ENCODE data around the gene UBE3A.
"Not testable (repeated sequence)": the region's sequence is repeated elsewhere in the genome, so short reads cannot be mapped to it uniquely, and the experiment has no call there.

UBE3A gene

DNA sequence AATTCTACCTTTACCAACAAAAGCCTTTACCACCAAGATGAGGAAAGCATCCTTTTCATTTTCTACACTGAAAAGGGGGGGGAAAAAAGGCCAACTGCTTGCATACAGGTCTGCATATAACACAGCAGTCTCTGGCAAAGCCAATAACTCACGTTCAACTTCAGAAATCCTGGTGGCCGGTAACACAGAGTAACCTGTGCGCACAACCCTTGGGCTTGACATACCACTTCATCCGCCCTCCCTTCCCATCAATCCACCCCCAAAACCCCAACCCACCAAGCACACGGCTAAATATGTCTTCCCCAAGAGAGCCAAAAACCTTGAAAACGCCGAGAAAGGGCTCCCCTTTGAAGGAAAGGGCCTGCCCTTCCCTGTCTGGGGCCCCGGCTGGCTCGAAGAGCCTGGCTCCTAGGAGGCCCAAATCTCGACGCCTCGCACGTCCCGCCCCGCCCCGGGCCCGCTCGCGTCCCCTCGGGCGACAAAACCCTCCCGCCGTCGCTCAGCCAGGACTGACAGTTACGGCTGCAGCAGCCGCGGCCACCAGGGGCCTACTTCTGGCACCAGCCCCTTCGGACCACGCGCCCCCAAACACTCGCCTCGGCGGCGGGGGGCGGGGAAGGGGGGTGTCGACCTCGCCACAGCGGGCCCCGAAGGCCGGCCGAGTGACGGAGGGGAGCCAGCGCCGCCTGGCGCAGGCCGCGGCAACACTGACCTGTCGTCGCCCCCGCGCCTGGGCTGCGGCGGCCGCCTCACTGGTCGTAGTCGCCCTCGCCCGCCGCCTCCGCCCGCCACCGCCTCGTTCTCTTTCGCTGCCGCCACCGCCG is 835 bp downstream of the UBE3A start:
- DNase-seq (ENCODE audit: low read depth) = no peak

GRCh38 chr15:25436707-25437106 is 2.1 kb downstream of the UBE3A start:
- no peak for DNase-seq (ENCODE audit: low read depth)

DNA sequence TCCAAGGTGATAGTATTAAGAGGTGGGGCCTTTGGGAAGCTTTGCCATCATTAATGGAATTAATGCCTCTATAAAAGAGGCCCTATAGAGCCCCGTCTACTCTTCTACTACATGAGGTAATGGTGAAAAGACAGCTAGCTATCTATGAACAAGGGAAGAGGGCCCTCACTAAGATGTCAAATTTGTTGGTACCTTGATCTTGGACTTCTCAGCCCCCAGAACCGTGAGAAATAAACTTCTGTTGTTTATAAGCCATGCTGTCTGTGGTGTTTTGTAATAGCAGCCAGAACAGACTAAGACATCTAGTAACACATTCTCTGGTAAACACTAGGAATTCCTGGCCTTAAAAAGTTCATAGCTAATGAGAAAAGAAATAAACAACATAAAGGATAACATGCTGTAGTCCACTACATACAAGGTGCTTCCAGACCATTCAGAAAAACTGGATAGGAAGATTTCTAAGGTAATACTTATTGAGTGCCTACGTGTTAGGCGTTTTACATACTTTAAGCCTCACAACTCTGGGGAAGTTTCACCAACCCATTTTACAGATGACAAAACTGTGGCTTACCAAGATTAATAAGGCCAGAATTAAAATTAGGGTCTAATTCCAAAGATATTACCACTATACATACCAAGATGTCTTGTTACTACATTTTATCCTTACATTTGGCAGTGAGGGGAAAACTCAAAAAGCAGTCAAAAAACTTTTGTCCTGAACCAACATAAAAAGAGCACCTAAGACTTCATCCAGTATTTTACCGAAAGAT is 3.2 kb downstream of the UBE3A start:
- DNase-seq (ENCODE audit: low read depth) = no peak

DNA sequence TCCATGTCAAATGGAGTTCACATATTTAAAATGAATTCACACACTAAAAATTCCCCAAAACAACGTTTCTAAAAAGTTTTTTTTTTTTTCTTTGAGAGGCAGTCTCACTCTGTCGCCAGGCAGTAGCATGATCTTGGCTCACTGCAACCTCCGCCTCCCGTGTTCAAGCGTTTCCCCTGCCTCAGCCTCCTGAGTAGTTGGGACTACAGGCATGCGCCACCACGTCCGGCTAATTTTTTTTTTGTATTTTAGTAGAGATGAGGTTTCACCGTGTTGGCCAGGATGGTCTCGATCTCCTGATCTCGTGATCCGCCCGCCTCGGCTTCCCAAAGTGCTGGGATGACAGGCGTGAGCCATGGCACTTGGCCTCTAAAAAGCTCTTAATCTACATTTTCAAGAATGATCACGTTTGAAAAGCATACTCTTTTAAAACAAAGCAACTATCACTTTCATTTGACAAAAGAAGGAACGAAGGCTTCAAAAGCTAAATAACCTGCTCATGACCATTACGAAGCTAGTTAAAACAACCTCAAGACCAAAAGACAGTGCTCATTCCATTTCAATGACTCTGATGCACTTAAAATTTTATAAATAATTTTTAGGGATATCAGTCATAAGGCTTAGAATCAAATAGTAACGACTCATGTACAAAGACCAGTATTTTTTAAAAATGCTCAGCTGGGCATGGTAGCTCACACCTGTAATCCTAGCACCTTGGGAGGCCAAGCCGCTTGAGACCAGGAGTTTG is 5.5 kb downstream of the UBE3A start:
- no peak for DNase-seq (ENCODE audit: low read depth)

DNA sequence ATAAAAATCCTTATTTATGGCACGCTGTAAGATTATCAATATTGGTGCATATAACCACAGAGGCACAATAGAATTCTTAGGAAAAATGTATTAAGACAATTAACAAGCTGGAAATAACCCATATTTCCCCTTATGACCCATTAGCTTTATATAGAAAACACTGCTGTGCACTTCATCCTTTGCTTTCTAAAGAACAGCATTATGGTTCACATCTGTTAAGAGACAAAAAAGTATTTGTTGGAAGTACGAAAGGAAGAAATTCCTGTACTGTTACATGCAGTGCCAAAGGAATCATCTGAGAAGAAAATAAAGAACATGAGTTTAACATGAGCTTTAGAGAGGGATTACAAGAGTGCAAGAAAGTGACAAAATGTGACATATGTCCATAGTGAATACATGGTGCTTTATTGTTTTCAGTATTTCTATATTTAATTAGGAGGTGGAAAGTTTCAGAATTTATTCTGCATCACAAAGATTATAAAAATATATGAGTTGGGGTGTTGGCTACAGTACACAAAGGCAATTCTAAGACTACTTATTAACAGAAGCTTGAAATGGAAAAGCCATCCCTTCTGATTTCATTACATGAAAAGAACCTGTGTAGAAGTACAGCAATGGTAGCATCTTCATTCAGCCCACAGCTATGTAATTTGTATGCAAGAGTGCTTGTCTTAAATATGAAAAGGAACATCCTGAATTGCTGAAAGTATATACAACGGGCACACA is 6.8 kb downstream of the UBE3A start:
- no peak for DNase-seq (ENCODE audit: low read depth)

GRCh38 chr15:25427861-25428260 is 11.0 kb downstream of the UBE3A start:
- no peak for DNase-seq (ENCODE audit: low read depth)

DNA sequence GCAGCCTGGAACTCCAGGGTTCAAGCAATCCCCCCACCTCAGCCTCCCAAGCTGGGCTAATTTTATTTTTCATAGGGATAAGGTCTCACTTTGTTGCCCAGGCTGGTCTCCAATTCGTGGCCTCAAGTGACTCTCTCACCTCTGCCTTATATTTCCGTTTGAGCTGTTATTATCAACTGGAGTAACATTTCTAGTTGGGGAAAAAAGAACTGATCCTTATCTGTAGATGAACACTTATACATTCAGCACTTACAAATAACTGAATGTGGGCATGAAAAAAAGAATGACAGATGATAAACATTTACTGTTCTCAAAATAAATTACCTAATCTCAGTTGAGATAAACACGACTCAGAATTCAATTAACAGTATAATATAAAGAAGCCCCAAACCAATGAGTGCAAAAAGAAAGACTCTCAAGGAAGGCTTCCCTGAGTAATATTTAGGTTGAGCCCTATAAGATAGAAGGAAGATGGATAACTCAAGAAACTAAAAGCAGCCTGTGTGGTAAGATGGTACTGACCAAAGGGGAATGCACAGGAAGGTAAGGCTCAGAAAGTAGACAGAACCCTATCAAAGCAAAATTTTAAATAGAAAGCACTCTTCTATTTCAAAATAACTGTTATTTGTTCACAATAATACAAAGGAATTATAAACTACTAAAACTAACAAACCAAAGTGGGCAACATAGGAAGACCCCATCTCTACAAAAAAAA is 11.8 kb downstream of the UBE3A start:
- no peak for DNase-seq (ENCODE audit: low read depth)

DNA sequence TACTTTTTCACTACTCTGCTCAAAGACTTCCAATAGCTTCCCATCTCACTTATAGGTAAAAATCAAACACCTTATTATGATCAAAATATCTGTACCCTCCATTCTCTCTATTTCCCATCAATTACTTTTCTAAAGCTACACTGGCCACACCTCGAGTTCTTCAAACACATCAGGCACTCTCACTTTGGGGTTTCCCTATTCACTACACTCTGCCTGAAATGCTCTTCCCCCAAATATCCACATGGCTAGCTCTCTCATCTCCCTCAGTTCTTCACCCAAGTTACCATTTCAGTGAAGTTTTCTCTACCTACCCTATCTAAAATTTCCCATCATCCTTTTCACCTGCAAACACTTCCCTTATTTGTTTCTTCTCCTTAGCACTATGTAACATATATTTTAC is 14.8 kb downstream of the UBE3A start:
- DNase-seq (ENCODE audit: low read depth) = no peak

GRCh38 chr15:25422021-25422420 is 16.8 kb downstream of the UBE3A start:
- no peak for DNase-seq (ENCODE audit: low read depth)

DNA sequence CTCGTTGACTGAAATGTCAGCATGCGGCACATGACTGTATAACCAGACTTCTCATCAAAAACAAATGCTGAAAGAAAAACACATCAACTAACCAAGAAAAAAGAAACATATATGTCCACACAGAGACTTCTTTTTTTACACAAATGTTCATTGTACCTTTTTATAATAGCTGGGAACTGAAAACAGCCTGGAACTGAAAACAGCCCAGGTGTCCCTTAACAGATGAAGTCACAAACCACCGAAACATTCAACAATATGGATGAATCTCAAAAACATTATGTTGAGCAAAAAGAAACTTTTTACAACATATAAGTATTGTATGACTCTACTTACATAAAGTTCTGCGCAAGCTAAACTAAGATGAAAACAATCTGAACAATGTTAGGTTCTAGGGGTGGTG is 20.6 kb downstream of the UBE3A start:
- DNase-seq (ENCODE audit: low read depth) = no peak

GRCh38 chr15:25417604-25418003 is 21.2 kb downstream of the UBE3A start:
- DNase-seq (ENCODE audit: low read depth) = no peak

- no peak for DNase-seq (ENCODE audit: low read depth)
Measured at GRCh38 chr15:25416693-25417092, 22.1 kb downstream of the UBE3A start.

GRCh38 chr15:25415707-25416106 is 23.1 kb downstream of the UBE3A start:
- DNase-seq (ENCODE audit: low read depth) = no peak

DNA sequence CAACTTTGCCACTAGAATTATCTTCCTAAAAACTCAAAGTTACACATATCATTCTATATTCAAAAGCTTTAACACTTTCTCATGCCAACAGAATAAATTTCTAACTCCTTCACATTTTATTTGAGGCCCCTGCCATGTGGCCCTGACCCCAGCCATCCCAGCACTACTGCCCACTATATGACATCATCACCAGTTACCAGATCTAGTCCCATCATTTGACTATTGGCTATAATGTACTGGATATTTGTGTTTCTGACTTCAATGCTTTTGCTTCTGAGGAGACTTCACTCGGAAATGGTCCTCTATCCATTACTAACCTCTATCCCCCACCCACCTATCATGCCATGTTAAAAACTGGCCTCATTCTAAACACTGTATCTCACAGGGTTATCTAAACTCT is 23.6 kb downstream of the UBE3A start:
- no peak for DNase-seq (ENCODE audit: low read depth)

DNA sequence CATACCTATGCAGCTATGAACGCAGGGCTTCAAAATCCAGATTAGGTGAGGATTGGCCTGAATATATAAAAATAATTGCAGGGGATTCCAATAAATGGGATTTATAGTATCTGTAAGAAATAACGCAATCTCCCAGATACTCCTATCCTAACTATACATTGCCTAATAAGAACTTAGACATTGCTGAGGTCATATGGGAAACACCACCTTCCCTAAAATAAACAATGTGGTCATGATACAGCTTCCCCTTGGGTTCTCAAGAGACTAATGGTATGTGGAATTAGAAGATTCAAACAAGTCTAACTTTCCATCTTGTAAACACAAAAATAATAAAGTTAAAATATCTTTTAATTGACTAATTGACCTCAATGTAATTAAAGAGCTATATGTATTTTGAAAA is 28.2 kb downstream of the UBE3A start:
- DNase-seq (ENCODE audit: low read depth) = no peak

- not testable (repeated sequence) for DNase-seq (ENCODE audit: low read depth)
Measured at GRCh38 chr15:25409731-25410130, 29.1 kb downstream of the UBE3A start.

DNA sequence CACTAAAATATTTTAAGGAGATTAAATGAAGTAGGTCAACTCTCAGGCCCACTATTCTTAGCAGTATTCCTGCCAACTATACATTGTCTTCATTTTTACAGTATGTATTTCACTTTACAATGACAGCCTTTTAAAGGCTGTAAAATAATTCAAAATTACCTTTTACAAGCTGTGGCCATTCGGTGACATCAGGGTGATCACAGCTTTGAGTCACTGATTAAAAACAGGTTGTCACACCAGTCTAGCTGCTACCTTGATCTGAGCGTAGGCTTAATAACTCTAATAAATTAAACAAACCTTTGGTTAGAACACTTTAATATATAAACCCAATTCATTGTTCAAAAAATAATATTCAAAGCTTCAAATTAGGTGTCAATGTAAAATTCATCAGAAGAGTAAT is 29.9 kb downstream of the UBE3A start:
- no peak for DNase-seq (ENCODE audit: low read depth)

- DNase-seq (ENCODE audit: low read depth) = no peak
Measured at GRCh38 chr15:25408428-25408827, 30.4 kb downstream of the UBE3A start.

- no peak for DNase-seq (ENCODE audit: low read depth)
Measured at GRCh38 chr15:25407950-25408349, 30.9 kb downstream of the UBE3A start.

- DNase-seq (ENCODE audit: low read depth) = no peak
Measured at GRCh38 chr15:25406846-25407245, 32.0 kb downstream of the UBE3A start.

DNA sequence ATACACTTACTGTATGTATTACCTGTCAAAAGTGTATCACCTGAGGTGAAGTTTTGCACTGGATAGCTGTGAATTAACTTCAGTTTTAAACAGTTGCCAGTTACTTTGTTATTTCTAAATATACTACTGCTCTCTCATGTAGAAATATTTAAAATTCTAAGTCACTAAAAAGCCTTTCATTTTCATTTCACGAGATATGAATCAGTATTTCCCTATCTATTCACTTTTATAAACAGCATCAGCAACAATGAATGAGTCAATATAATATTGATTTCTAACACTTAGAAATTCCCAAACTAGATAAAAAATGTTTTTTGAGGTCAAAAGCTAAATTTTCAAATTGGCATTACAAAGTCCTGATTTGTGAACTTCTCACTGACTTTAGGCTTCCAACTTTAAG is 32.6 kb downstream of the UBE3A start:
- DNase-seq (ENCODE audit: low read depth) = no peak
